ENCODE results near the gene LINGO3. TPM values are rescaled to one million over a fixed set of nuclear protein-coding genes. Genes with fewer than 3 reads are reported as not detected.

The LINGO3 gene
- total RNA-seq, 1 donor from 2014 or later = not detected

- Histone ChIP-seq H3K27me3 (ENCODE audit: low read depth) (no peaks in the 10 kb centered on the region), H3K4me3 (no peak overlapping the region), H3K36me3 (peaks cover 20% of the 10 kb centered on the region), H3K9me3 (no peaks in the 10 kb centered on the region), H3K27ac (no peak overlapping the region), H3K4me1 (no peaks in the 10 kb centered on the region)
- ATAC-seq (peak; percentile 63 to 68), DNase-seq (peak; percentile 70)
- no peak for TF ChIP-seq CTCF (IDR thresholded peaks at IDR 0.05)
- intact Hi-C loops (cut with DNase I) = no loop called here
Observed at GRCh38 chr19:2345794-2346663, 38.1 kb upstream of the LINGO3 start.

DNA sequence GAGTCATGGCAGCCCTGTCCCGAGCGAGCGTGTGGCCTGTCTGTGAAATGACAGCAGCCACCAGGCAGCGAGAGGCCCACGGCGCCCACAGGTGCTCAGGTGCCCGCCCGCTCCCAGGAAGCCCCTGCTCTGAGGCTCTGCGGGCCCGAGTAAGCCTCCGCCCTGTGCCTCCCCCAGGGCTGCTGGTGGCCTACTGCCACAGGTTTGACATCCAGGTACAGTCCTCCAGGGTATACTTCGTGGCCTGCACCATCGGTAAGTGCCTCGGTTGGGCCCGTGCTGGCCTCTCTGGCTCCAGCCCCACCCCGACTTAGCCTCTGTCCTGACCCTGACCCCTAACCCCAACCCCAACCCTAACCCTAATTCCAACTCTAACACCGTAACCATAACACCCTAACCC, 37.1 kb upstream of the LINGO3 start:
- intact Hi-C loops (cut with DNase I) = no loop called here
- H3K4me1 ChIP-seq = no peaks in the 10 kb centered on the region
- H3K27me3 ChIP-seq (ENCODE audit: low read depth) = no peaks in the 10 kb centered on the region
- H3K9me3 ChIP-seq = no peaks in the 10 kb centered on the region
- H3K4me3 ChIP-seq = no peak overlapping the region
- no peak overlapping the region for H3K27ac ChIP-seq
- H3K36me3 ChIP-seq = peaks cover 23% of the 10 kb centered on the region
- TF ChIP-seq CTCF (IDR thresholded peaks at IDR 0.05) = no peak
- ATAC-seq (peak; percentile 5 to 14), DNase-seq (peak; percentile 34)

GRCh38 chr19:2344381-2344870, 36.5 kb upstream of the LINGO3 start:
- Histone ChIP-seq H3K9me3 (no peaks in the 10 kb centered on the region), H3K36me3 (peaks cover 25% of the 10 kb centered on the region), H3K4me1 (no peaks in the 10 kb centered on the region), H3K4me3 (no peak overlapping the region), H3K27ac (no peak overlapping the region), H3K27me3 (ENCODE audit: low read depth) (no peaks in the 10 kb centered on the region)
- ATAC-seq (no peak), DNase-seq (peak; percentile 33)
- intact Hi-C loops (cut with DNase I) = no loop called here
- no peak for TF ChIP-seq CTCF (IDR thresholded peaks at IDR 0.05)

GRCh38 chr19:2343289-2343982, 35.5 kb upstream of the LINGO3 start:
- DNase-seq (peak; percentile 32), ATAC-seq (no peak)
- Histone ChIP-seq H3K27me3 (ENCODE audit: low read depth) (no peaks in the 10 kb centered on the region), H3K4me3 (no peak overlapping the region), H3K9me3 (no peaks in the 10 kb centered on the region), H3K4me1 (no peaks in the 10 kb centered on the region), H3K27ac (no peak overlapping the region), H3K36me3 (peaks cover 25% of the 10 kb centered on the region)
- intact Hi-C loops (cut with DNase I) = no loop called here
- no peak for TF ChIP-seq CTCF (IDR thresholded peaks at IDR 0.05)

- ATAC-seq = no peak
- H3K36me3 ChIP-seq = peaks cover 25% of the 10 kb centered on the region
Observed at GRCh38 chr19:2342656-2343288, 34.8 kb upstream of the LINGO3 start.

More at GRCh38 chr19:2342656-2343288, 34.8 kb upstream of the LINGO3 start:
- intact Hi-C loops (cut with DNase I) = no loop called here
- no peaks in the 10 kb centered on the region for H3K27me3 ChIP-seq (ENCODE audit: low read depth)
- no peaks in the 10 kb centered on the region for H3K4me1 ChIP-seq
- no peak for TF ChIP-seq CTCF (IDR thresholded peaks at IDR 0.05)
- H3K9me3 ChIP-seq = no peaks in the 10 kb centered on the region
- no peak overlapping the region for H3K4me3 ChIP-seq
- no peak overlapping the region for H3K27ac ChIP-seq
- peak; percentile 33 for DNase-seq

All from lower lobe of right lung (tissue), 2 donors.